ENCODE results near the gene MDM4. TPM values are rescaled to one million over a fixed set of nuclear protein-coding genes. Genes with fewer than 3 reads are reported as not detected.
"Not testable (repeated sequence)": the region's sequence is repeated elsewhere in the genome, so short reads cannot be mapped to it uniquely, and the experiment has no call there.

The MDM4 gene
- total RNA-seq, 3 donors from 2014 or later = 52.9 to 84.2 (median 80.2) TPM

DNA sequence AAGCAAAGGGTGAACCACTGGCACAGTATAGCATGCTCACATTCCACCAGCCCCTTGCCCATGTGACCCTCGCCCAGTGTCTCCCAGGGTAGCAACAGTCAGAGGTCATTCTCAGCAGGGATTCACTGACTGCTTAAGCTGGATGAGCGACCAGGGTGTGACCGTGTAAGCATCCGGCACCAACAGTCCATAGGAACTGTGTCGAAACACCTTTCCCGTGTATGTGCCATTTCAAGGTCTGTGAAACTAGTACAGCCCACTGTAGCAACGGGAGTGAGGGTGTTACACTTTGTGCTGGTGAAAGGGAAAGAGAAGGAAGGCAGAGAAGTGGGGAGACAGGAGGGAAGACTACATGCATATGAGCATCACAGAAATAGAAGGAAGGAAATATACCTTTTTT is 32.4 kb upstream of the MDM4 start:
- DNase-seq (no peak), ATAC-seq (no peak)
- Histone ChIP-seq H3K4me3 (no peak overlapping the region), H3K36me3 (ENCODE audit: low read depth) (no peaks in the 10 kb centered on the region), H3K9me3 (no peaks in the 10 kb centered on the region), H3K4me1 (ENCODE audit: low read depth) (peaks cover 47% of the 10 kb centered on the region)
- intact Hi-C loops (cut with DNase I, micrococcal nuclease) = no loop called here
- TF ChIP-seq, protein P1, sequence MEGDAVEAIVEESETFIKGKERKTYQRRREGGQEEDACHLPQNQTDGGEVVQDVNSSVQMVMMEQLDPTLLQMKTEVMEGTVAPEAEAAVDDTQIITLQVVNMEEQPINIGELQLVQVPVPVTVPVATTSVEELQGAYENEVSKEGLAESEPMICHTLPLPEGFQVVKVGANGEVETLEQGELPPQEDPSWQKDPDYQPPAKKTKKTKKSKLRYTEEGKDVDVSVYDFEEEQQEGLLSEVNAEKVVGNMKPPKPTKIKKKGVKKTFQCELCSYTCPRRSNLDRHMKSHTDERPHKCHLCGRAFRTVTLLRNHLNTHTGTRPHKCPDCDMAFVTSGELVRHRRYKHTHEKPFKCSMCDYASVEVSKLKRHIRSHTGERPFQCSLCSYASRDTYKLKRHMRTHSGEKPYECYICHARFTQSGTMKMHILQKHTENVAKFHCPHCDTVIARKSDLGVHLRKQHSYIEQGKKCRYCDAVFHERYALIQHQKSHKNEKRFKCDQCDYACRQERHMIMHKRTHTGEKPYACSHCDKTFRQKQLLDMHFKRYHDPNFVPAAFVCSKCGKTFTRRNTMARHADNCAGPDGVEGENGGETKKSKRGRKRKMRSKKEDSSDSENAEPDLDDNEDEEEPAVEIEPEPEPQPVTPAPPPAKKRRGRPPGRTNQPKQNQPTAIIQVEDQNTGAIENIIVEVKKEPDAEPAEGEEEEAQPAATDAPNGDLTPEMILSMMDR (IDR thresholded peaks at IDR 0.05) = no peak

DNA sequence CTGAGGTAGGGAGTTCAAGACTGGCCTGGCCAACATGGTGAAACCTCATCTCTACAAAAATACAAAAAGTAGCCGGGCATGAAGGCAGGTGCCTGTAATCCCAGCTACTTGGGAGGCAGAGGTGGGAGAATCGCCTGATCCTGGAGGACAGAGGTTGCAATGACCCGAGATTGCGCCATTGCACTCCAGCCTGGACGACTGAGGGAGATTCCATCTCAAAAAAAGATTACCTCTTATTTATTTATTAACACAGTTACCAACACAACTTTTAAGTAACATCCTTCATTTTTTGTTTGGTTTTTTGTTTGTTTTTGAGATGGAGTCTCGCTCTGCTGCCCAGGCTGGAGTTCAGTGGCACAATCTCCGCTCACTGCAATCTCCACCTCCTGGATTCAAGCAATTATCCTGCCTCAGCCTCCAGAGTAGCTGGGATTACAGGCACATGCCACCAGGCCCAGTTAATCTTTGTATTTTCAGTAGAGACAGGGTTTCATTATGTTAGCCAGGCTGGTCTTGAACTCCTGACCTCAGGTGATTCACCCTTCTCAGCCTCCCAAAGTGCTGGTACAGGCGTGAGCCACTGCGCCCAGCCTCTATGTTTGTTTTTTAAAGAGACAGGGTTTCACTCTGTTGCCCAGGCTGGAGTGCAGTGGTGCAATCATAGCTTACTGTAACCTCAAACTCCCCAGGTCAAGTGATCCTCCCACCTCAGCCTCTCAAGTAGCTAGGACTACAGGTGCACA is 29.5 kb upstream of the MDM4 start:
- peak; percentile 42 for ATAC-seq
- DNase-seq; H3K9me3 ChIP-seq; intact Hi-C loops (cut with DNase I, micrococcal nuclease); H3K36me3 ChIP-seq (ENCODE audit: low read depth); H3K4me3 ChIP-seq: not testable (repeated sequence)
- peaks cover 23% of the 10 kb centered on the region for H3K4me1 ChIP-seq (ENCODE audit: low read depth)

DNA sequence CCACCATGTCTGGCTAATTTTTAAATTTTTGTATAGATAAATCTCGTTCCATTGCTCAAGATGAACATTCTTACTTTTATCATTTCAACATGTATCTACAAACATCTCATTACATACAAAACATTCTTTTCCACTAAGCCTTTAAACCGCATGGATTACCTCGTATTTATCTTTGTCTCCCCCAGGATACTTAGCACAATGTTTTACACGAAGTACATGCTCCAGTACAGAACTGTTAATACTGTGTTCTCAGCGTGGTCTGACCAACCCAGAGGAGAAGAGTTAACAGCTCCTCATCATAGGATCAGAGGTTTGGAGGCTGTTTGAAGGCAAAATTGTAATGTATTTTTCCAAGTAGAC is 29.0 kb upstream of the MDM4 start:
- no peaks in the 10 kb centered on the region for H3K9me3 ChIP-seq
- DNase-seq (no peak), ATAC-seq (no peak)
- H3K4me1 ChIP-seq (ENCODE audit: low read depth) = peaks cover 25% of the 10 kb centered on the region
- no peaks in the 10 kb centered on the region for H3K36me3 ChIP-seq (ENCODE audit: low read depth)
- TF ChIP-seq, protein P1 (IDR thresholded peaks at IDR 0.05) = no peak
- no peak overlapping the region for H3K4me3 ChIP-seq
- intact Hi-C loops (cut with DNase I, micrococcal nuclease) = no loop called here

DNA sequence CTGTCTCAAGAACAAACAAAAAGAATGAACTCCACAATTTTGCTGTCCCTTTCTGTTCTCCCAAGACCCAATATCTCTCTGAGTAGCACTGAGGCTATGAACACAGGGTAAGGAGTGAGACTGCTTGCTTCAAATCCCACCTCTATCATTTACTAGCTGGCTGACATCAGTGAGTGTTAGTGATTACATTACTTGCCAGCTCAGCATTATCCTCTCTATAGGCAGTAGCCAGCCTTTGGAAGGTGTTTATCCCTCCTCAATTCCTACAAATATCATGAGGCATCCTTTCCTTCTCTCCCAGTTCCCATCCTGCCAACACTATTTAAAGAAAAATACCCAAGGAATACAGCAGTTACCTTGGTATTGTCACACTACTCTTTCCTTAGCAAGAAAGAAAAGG is 24.6 kb upstream of the MDM4 start:
- TF ChIP-seq, protein P1 (IDR thresholded peaks at IDR 0.05) = no peak
- intact Hi-C loops (cut with DNase I, micrococcal nuclease) = no loop called here
- no peak for DNase-seq

DNA sequence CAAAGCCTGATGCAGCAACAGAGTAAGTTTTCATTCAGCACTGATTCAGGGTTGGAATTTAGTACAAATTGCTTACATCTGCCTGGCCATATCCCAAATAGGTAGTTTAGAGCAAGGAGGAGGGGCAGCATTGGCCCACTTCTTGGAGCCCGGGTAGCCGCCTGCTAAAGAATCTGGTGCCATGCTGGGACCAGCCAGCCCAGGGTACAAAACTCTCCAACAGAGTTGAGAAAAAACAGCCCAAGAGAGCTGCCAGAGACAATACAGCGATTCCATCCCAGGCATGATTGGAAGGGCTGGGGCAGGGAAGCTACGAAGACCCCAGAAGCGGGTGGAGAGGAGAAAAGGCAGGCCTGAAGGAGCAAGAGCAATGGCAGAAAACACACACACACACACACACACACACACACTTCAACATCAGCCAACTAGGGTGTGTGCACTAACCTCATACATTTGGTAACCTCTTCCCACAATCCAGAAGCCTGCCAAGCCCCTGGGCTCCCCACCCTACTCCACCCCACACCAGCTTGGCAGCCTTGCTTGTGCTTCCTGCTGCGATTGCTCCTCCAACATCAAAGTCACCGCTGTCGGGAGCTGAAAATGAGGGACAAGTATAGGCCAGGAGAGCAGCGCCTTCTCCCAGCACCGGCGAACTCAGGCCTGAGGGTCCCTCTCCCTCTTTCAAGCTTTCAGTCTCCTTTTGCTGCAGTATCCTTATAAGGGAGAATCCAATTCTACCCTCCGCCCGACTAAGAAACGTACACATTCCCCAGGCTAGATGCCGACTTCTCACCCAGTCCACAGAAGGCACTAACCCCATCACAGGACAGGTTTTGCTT is 22.8 kb upstream of the MDM4 start:
- intact Hi-C loops (cut with DNase I, micrococcal nuclease) = no loop called here
- H3K4me1 ChIP-seq (ENCODE audit: low read depth) = peaks cover 27% of the 10 kb centered on the region
- peak; percentile 89 to 93 (median 89) for DNase-seq
- H3K4me3 ChIP-seq = peak overlapping the region; percentile 81
- H3K9me3 ChIP-seq = no peaks in the 10 kb centered on the region
- TF ChIP-seq, protein P1 (IDR thresholded peaks at IDR 0.05) = no peak
- ATAC-seq = peak; percentile 79
- H3K36me3 ChIP-seq (ENCODE audit: low read depth) = no peaks in the 10 kb centered on the region

More for the DNA sequence above, 24.6 kb upstream of the MDM4 start:
- Histone ChIP-seq H3K4me3 (no peak overlapping the region), H3K4me1 (ENCODE audit: low read depth) (peaks cover 27% of the 10 kb centered on the region), H3K9me3 (no peaks in the 10 kb centered on the region), H3K36me3 (ENCODE audit: low read depth) (no peaks in the 10 kb centered on the region)
- ATAC-seq = no peak

DNA sequence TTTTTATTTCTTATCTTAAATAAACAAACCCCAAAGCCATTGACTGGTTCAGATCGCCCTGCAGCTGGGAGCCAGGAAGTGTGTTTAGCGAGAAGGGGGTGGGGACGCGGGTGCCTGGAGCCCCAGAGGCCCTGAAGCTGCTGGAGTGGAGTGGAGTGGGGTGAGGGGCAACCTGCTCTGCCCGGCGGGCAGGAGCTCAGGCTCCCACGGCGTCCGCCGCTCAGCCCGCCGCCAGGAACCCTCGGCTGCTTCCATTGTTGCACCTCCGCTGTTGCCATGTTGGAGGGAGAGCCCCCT is 22.3 kb upstream of the MDM4 start:
- Histone ChIP-seq H3K9me3 (no peaks in the 10 kb centered on the region), H3K4me3 (peak overlapping the region; percentile 81), H3K4me1 (ENCODE audit: low read depth) (peaks cover 27% of the 10 kb centered on the region), H3K36me3 (ENCODE audit: low read depth) (no peaks in the 10 kb centered on the region)
- intact Hi-C loops (cut with DNase I, micrococcal nuclease) = no loop called here
- TF ChIP-seq, protein P1 (IDR thresholded peaks at IDR 0.05) = no peak
- DNase-seq (peak; percentile 89 to 93 (median 91)), ATAC-seq (peak; percentile 86)
